Esophagus squamous epithelium (tissue), 5 donors: ENCODE data around the gene RBM28. TPM values are rescaled to one million over a fixed set of nuclear protein-coding genes. Genes with fewer than 3 reads are reported as not detected.
"Not testable (repeated sequence)": the region's sequence is repeated elsewhere in the genome, so short reads cannot be mapped to it uniquely, and the experiment has no call there.

Experiments used
- DNase-seq: peaks from one replicate; lab custom pipeline; 2025; lab: John Stamatoyannopoulos, UW
- H3K27ac ChIP-seq, 4 donors: fragments of 200-600 bp; sonication (generic); one replicate each; pipeline ENCODE4 v1.5.1; 2016 to 2019; ENCODE audit warnings: mild to moderate bottlenecking in 1 of 4
- H3K27me3 ChIP-seq, 4 donors: fragments of 200-600 bp; sonication (generic); 1 replicate in 3 of 4; 2 replicates in 1 of 4; pipeline versions ENCODE4 v1.5.1 to v1.6.0; 2017 to 2021; ENCODE audit warnings: antibody characterized with exemption in 1 of 4
- H3K36me3 ChIP-seq, 3 donors: fragments of 200-600 bp; sonication (generic); one replicate each; pipeline ENCODE4 v1.5.1; 2016 to 2019
- H3K4me1 ChIP-seq, 3 donors: fragments of 200-600 bp; sonication (generic); one replicate each; pipeline ENCODE4 v1.5.1; 2017 to 2019
- H3K4me3 ChIP-seq, 4 donors: fragments of 200-600 bp; sonication (generic); 1 replicate in 3 of 4; 2 replicates in 1 of 4; pipeline ENCODE4 v1.5.1; 2016 to 2019; ENCODE audit warnings: mild to moderate bottlenecking in 2 of 4, moderate library complexity in 1 of 4
- H3K9me3 ChIP-seq, 3 donors: fragments of 200-600 bp; sonication (generic); one replicate each; pipeline ENCODE4 v1.5.1; 2016 to 2019
- CTCF ChIP-seq, 6 experiments: fragments of 450-650 bp in 4 of 6; fragments of 200-600 bp in 2 of 6; sonication (generic) in 2 of 6; IDR thresholded peaks; one replicate each; pipeline ENCODE4 v1.5.1; 2016 to 2019; ENCODE audit warnings: antibody characterized with exemption in 6 of 6, mild to moderate bottlenecking in 4 of 6, moderate library complexity in 4 of 6
- POLR2A ChIP-seq, 4 donors: fragments of 450-650 bp; IDR thresholded peaks; one replicate each; pipeline ENCODE4 v1.6.1; 2017; ENCODE audit warnings: antibody characterized with exemption in 4 of 4, mild to moderate bottlenecking in 4 of 4, moderate library complexity in 3 of 4
- WGBS, 2 donors: methylation state at CpG; one replicate each; pipeline ENCODE4 v1.1.5; 2018; 5-methylcytosine and 5-hydroxymethylcytosine counted together
- intact Hi-C: fragments of 100-400 bp; cut with DNase I; formaldehyde crosslinking; loops from one replicate; pipeline ENCODE4 v1.15.0; 2022
- total RNA-seq, 4 donors: library from RNA; depleted of rRNA; stranded (reverse); fragments of >200 nt; gene quantifications; one replicate each; pipeline ENCODE4 v1.1.0, GENCODE V29; 2016
- donor health status: DM: yes; HTN: yes; CAD: no.

Gene RBM28
- total RNA-seq, 4 donors from 2014 or later = 12.9 to 28.8 (median 18.7) TPM

- no peak overlapping the region for H3K4me3 ChIP-seq
- peaks cover 0 to 6% (median 0%) of the 10 kb centered on the region in 3 donors for H3K4me1 ChIP-seq
- no peak overlapping the region for H3K27ac ChIP-seq
- no peaks in the 10 kb centered on the region for H3K27me3 ChIP-seq
- intact Hi-C loops = no loop called here
- TF ChIP-seq POLR2A (IDR thresholded peaks at IDR 0.05) (no peak), CTCF (IDR thresholded peaks at IDR 0.05) (no peak)
- peaks cover 0 to 65% (median 6%) of the 10 kb centered on the region in 3 donors for H3K36me3 ChIP-seq
- WGBS, 2 donors = 78 to 92% methylated on average over 1 to 2 of the region's 2 CpGs
- no peak for DNase-seq
- no peaks in the 10 kb centered on the region for H3K9me3 ChIP-seq
Measured at GRCh38 chr7:128303133-128303532, 40.6 kb downstream of the RBM28 start.

GRCh38 chr7:128302139-128302538 lies 41.6 kb downstream of the RBM28 start:
- intact Hi-C loops = no loop called here
- Histone ChIP-seq H3K27me3 (no peaks in the 10 kb centered on the region), H3K27ac (no peak overlapping the region), H3K4me1 (peaks cover 0 to 6% (median 0%) of the 10 kb centered on the region in 3 donors), H3K4me3 (no peak overlapping the region), H3K9me3 (no peaks in the 10 kb centered on the region), H3K36me3 (peaks cover 0 to 55% (median 6%) of the 10 kb centered on the region in 3 donors)
- 58 to 66% methylated on average over 8 to 10 of the region's 10 CpGs for WGBS, 2 donors
- TF ChIP-seq CTCF (IDR thresholded peaks at IDR 0.05) (no peak), POLR2A (IDR thresholded peaks at IDR 0.05) (no peak)
- DNase-seq = no peak

GRCh38 chr7:128299109-128299607 lies 44.5 kb downstream of the RBM28 start:
- TF ChIP-seq POLR2A (IDR thresholded peaks at IDR 0.05) (no peak), CTCF (IDR thresholded peaks at IDR 0.05) (no peak)
- intact Hi-C loops = no loop called here
- 62 to 69% methylated on average over 6 to 7 of the region's 7 CpGs for WGBS, 2 donors
- no peak for DNase-seq
- H3K4me1 ChIP-seq = peaks cover 0 to 6% (median 0%) of the 10 kb centered on the region in 3 donors
- H3K9me3 ChIP-seq = no peaks in the 10 kb centered on the region
- H3K27me3 ChIP-seq = no peaks in the 10 kb centered on the region
- no peak overlapping the region for H3K27ac ChIP-seq
- H3K36me3 ChIP-seq = peaks cover 0 to 25% (median 0%) of the 10 kb centered on the region in 3 donors
- no peak overlapping the region for H3K4me3 ChIP-seq

GRCh38 chr7:128298004-128298403 lies 45.7 kb downstream of the RBM28 start:
- H3K27me3 ChIP-seq, H3K9me3 ChIP-seq, H3K4me1 ChIP-seq, DNase-seq, H3K27ac ChIP-seq, intact Hi-C loops, H3K4me3 ChIP-seq: not testable (repeated sequence)
- WGBS, 2 donors = 89 to 91% methylated on average over 6 to 7 of the region's 7 CpGs
- H3K36me3 ChIP-seq = peaks cover 0 to 16% (median 0%) of the 10 kb centered on the region in 3 donors

GRCh38 chr7:128287556-128287955 lies 56.2 kb downstream of the RBM28 start:
- DNase-seq = no peak
- no peak overlapping the region for H3K27ac ChIP-seq
- no peak overlapping the region for H3K4me3 ChIP-seq
- H3K4me1 ChIP-seq = no peaks in the 10 kb centered on the region
- H3K9me3 ChIP-seq = peaks cover 0 to 2% (median 0%) of the 10 kb centered on the region in 3 donors
- intact Hi-C loops = no loop called here
- peaks cover 0 to 17% (median 0%) of the 10 kb centered on the region in 3 donors for H3K36me3 ChIP-seq
- H3K27me3 ChIP-seq = no peaks in the 10 kb centered on the region
- TF ChIP-seq CTCF (IDR thresholded peaks at IDR 0.05) (no peak), POLR2A (IDR thresholded peaks at IDR 0.05) (no peak)
- WGBS, 2 donors = 87 to 92% methylated on average over 4 of the region's 4 CpGs
